K562 treated with DMSO at 1 percent for 48 hours (cell line): ENCODE measurements around the gene CTSD. TPM values are rescaled to one million over a fixed set of nuclear protein-coding genes. Genes with fewer than 3 reads are reported as not detected.

Source experiments
- total RNA-seq: library from RNA; unstranded; fragments of 300-600 nt; gene quantifications from 2 replicates; pipeline ENCODE4 v1.2.3, GENCODE V29; 2022; ENCODE audit warnings: low replicate concordance; ENCODE audit errors: extremely low read depth

The CTSD gene
- total RNA-seq: 390 and 1,266 TPM in 2 replicates

DNA sequence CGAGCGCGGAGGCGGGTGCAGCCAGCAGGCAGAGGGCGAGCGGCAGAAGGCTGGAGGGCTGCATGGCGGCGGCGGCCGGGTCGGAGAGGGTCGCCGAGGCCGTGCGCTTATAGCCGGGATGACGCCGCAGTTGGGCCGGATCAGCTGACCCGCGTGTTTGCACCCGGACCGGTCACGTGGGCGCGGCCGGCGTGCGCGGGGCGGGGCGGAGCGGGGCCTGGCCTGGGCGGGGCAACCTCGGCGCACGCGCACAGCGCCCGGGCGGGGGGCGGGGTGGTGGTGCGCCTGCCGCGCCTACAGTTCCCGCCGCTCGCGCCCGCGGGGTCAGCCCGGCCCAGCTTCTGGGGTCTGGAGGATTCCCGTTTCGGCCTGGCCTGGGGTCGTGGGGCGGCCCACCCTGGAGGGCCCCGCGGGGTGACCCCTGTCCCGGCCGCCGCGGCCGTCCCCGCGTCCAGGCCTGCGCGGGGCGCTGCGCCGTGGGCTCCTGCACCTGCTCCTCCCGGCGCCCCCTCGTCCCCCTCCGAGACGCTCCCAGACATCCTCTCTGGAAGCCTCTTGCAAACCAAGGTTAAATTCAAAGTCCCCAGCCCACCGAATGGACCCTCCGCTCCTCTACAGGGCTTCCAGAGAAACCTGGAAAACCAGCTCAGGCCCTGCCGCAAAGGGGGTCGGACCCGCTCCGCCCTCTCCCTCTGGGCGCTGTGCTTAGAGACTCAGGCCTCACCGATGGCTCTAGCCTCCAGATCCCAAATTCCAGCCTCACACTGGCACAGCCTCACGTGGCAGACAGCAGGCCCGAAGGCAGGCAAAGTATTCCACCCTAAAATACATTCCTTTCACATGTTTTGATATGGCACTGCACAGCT is at the start of gene CTSD:
Gene CTSD (minus strand): TSS at position 132 of the 866 bp plus-strand sequence. CDS start 68 bp downstream, at position 64.

DNA sequence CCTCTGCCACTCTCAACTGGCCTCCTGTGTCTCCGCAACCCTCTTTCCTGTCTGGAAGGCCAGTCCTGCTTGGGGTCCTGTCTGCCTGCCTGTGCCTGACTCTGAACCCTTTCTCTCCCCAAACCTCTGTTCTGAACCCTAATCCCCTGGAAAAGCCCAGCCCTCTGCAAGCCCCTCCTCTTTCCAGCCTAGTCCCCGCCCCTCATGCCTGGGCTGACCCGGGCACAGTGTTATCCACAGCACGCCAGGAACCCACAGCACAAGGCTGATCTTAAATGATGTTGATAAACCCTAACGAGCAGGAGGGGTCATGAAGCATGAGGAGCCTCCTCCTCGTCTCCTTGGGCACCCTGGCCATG is 13.3 kb downstream of the CTSD start, which contains the start of gene IFITM10:
Gene IFITM10 (minus strand): TSS at position 115 of the 359 bp plus-strand sequence. CDS start 153 bp downstream, outside the sequence.

Other genes with a start within 250 kb of the CTSD start
- gene DUSP8, start 191.7 kb downstream of the CTSD start, total RNA-seq: not detected in 2 replicates
- not detected in 2 replicates for gene KRTAP5-1, start 178.6 kb downstream of the CTSD start, total RNA-seq
- gene KRTAP5-2, start 165.6 kb downstream of the CTSD start, total RNA-seq: not detected in 2 replicates
- gene KRTAP5-3, start 155.5 kb downstream of the CTSD start, total RNA-seq: not detected in 2 replicates
- gene KRTAP5-4, start 141.8 kb downstream of the CTSD start, total RNA-seq: not detected in 2 replicates
- gene KRTAP5-5, start 134.2 kb downstream of the CTSD start, total RNA-seq: not detected in 2 replicates
- not detected in 2 replicates for gene KRTAP5-6, start 66.7 kb downstream of the CTSD start, total RNA-seq
- gene IFITM10, start 13.3 kb downstream of the CTSD start, total RNA-seq: not detected in 2 replicates
- not detected in 2 replicates for gene SYT8, start 71.1 kb upstream of the CTSD start, total RNA-seq
- gene TNNI2, start 75.1 kb upstream of the CTSD start, total RNA-seq: not detected in 2 replicates
- gene LSP1, start 89.2 kb upstream of the CTSD start, total RNA-seq: not detected in 2 replicates
- gene PRR33, start 128.0 kb upstream of the CTSD start, total RNA-seq: not detected in 2 replicates
- gene TNNT3, start 155.8 kb upstream of the CTSD start, total RNA-seq: not detected in 2 replicates
- not detected in 2 replicates for gene MRPL23, start 183.4 kb upstream of the CTSD start, total RNA-seq
- gene H19, start 233.9 kb upstream of the CTSD start, total RNA-seq: not detected in 2 replicates